ENCODE data around the gene NOX3.
"Not testable (repeated sequence)": the region's sequence is repeated elsewhere in the genome, so short reads cannot be mapped to it uniquely, and the experiment has no call there.

NOX3 gene

GRCh38 chr6:155492061-155492735 lies 36.6 kb upstream of the NOX3 start:
- H3K36me3 ChIP-seq (ENCODE audit: control insufficient read depth in 1 of 2, insufficient read depth in 2 of 2, low read length in 2 of 2): no peaks in the 10 kb centered on the region
- no peaks in the 10 kb centered on the region for H3K9me3 ChIP-seq (ENCODE audit: control insufficient read depth in 1 of 2, low read length in 2 of 2)
- H3K9ac ChIP-seq (ENCODE audit: low read depth in 1 of 2, low read length in 2 of 2): no peak overlapping the region
- no peak overlapping the region for H3K27ac ChIP-seq (ENCODE audit: low read depth, low read length)
- peaks cover 0 to 3% of the 10 kb centered on the region in 2 donors for H3K4me1 ChIP-seq (ENCODE audit: control insufficient read depth in 1 of 2, insufficient read depth in 2 of 2, low read length in 2 of 2)
- no peak overlapping the region for H3K4me3 ChIP-seq (ENCODE audit: low read depth in 1 of 2, low read length in 2 of 2)
- H3K27me3 ChIP-seq (ENCODE audit: control insufficient read depth in 1 of 2, insufficient read depth in 2 of 2, low read length in 2 of 2): no peaks in the 10 kb centered on the region

- H3K27me3 ChIP-seq (ENCODE audit: control insufficient read depth in 1 of 2, insufficient read depth in 2 of 2, low read length in 2 of 2): no peaks in the 10 kb centered on the region
- H3K4me3 ChIP-seq (ENCODE audit: low read depth in 1 of 2, low read length in 2 of 2): no peak overlapping the region
- no peak overlapping the region for H3K27ac ChIP-seq (ENCODE audit: low read depth, low read length)
- no peak overlapping the region for H3K9ac ChIP-seq (ENCODE audit: low read depth in 1 of 2, low read length in 2 of 2)
- H3K4me1 ChIP-seq (ENCODE audit: control insufficient read depth in 1 of 2, insufficient read depth in 2 of 2, low read length in 2 of 2): peaks cover 0 to 3% of the 10 kb centered on the region in 2 donors
- no peaks in the 10 kb centered on the region for H3K36me3 ChIP-seq (ENCODE audit: control insufficient read depth in 1 of 2, insufficient read depth in 2 of 2, low read length in 2 of 2)
- no peaks in the 10 kb centered on the region for H3K9me3 ChIP-seq (ENCODE audit: control insufficient read depth in 1 of 2, low read length in 2 of 2)
Measured at GRCh38 chr6:155491421-155491820, 35.8 kb upstream of the NOX3 start.

- H3K27me3 ChIP-seq (ENCODE audit: control insufficient read depth in 1 of 2, insufficient read depth in 2 of 2, low read length in 2 of 2); H3K4me3 ChIP-seq (ENCODE audit: low read depth in 1 of 2, low read length in 2 of 2); H3K9me3 ChIP-seq (ENCODE audit: control insufficient read depth in 1 of 2, low read length in 2 of 2); H3K4me1 ChIP-seq (ENCODE audit: control insufficient read depth in 1 of 2, insufficient read depth in 2 of 2, low read length in 2 of 2); H3K27ac ChIP-seq (ENCODE audit: low read depth, low read length); H3K9ac ChIP-seq (ENCODE audit: low read depth in 1 of 2, low read length in 2 of 2); H3K36me3 ChIP-seq (ENCODE audit: control insufficient read depth in 1 of 2, insufficient read depth in 2 of 2, low read length in 2 of 2): not testable (repeated sequence)
Measured at GRCh38 chr6:155488197-155488596, 32.6 kb upstream of the NOX3 start.

- no peak overlapping the region for H3K27ac ChIP-seq (ENCODE audit: low read depth, low read length)
- H3K36me3 ChIP-seq (ENCODE audit: control insufficient read depth in 1 of 2, insufficient read depth in 2 of 2, low read length in 2 of 2): no peaks in the 10 kb centered on the region
- no peaks in the 10 kb centered on the region for H3K27me3 ChIP-seq (ENCODE audit: control insufficient read depth in 1 of 2, insufficient read depth in 2 of 2, low read length in 2 of 2)
- no peak overlapping the region for H3K9ac ChIP-seq (ENCODE audit: low read depth in 1 of 2, low read length in 2 of 2)
- no peaks in the 10 kb centered on the region for H3K9me3 ChIP-seq (ENCODE audit: control insufficient read depth in 1 of 2, low read length in 2 of 2)
- peaks cover 6% of the 10 kb centered on the region in 2 donors for H3K4me1 ChIP-seq (ENCODE audit: control insufficient read depth in 1 of 2, insufficient read depth in 2 of 2, low read length in 2 of 2)
- H3K4me3 ChIP-seq (ENCODE audit: low read depth in 1 of 2, low read length in 2 of 2): no peak overlapping the region
Measured at GRCh38 chr6:155487371-155488130, 31.9 kb upstream of the NOX3 start.

- no peak overlapping the region for H3K27ac ChIP-seq (ENCODE audit: low read depth, low read length)
- H3K27me3 ChIP-seq (ENCODE audit: control insufficient read depth in 1 of 2, insufficient read depth in 2 of 2, low read length in 2 of 2): no peaks in the 10 kb centered on the region
- H3K4me3 ChIP-seq (ENCODE audit: low read depth in 1 of 2, low read length in 2 of 2): no peak overlapping the region
- H3K36me3 ChIP-seq (ENCODE audit: control insufficient read depth in 1 of 2, insufficient read depth in 2 of 2, low read length in 2 of 2): no peaks in the 10 kb centered on the region
- no peak overlapping the region for H3K9ac ChIP-seq (ENCODE audit: low read depth in 1 of 2, low read length in 2 of 2)
- H3K9me3 ChIP-seq (ENCODE audit: control insufficient read depth in 1 of 2, low read length in 2 of 2): no peaks in the 10 kb centered on the region
- H3K4me1 ChIP-seq (ENCODE audit: control insufficient read depth in 1 of 2, insufficient read depth in 2 of 2, low read length in 2 of 2): peaks cover 6% of the 10 kb centered on the region in 2 donors
Measured at GRCh38 chr6:155486721-155487294, 31.2 kb upstream of the NOX3 start.

- Histone ChIP-seq H3K36me3 (ENCODE audit: control insufficient read depth in 1 of 2, insufficient read depth in 2 of 2, low read length in 2 of 2) (no peaks in the 10 kb centered on the region), H3K27ac (ENCODE audit: low read depth, low read length) (no peak overlapping the region), H3K9me3 (ENCODE audit: control insufficient read depth in 1 of 2, low read length in 2 of 2) (no peaks in the 10 kb centered on the region), H3K4me3 (ENCODE audit: low read depth in 1 of 2, low read length in 2 of 2) (no peak overlapping the region), H3K4me1 (ENCODE audit: control insufficient read depth in 1 of 2, insufficient read depth in 2 of 2, low read length in 2 of 2) (peaks cover 6% of the 10 kb centered on the region in 2 donors), H3K27me3 (ENCODE audit: control insufficient read depth in 1 of 2, insufficient read depth in 2 of 2, low read length in 2 of 2) (no peaks in the 10 kb centered on the region), H3K9ac (ENCODE audit: low read depth in 1 of 2, low read length in 2 of 2) (no peak overlapping the region)
Measured at GRCh38 chr6:155485756-155486155, 30.1 kb upstream of the NOX3 start.

- Histone ChIP-seq H3K27ac (ENCODE audit: low read depth, low read length) (no peak overlapping the region), H3K27me3 (ENCODE audit: control insufficient read depth in 1 of 2, insufficient read depth in 2 of 2, low read length in 2 of 2) (no peaks in the 10 kb centered on the region), H3K36me3 (ENCODE audit: control insufficient read depth in 1 of 2, insufficient read depth in 2 of 2, low read length in 2 of 2) (no peaks in the 10 kb centered on the region), H3K4me3 (ENCODE audit: low read depth in 1 of 2, low read length in 2 of 2) (no peak overlapping the region), H3K4me1 (ENCODE audit: control insufficient read depth in 1 of 2, insufficient read depth in 2 of 2, low read length in 2 of 2) (peaks cover 6% of the 10 kb centered on the region in 2 donors), H3K9ac (ENCODE audit: low read depth in 1 of 2, low read length in 2 of 2) (no peak overlapping the region), H3K9me3 (ENCODE audit: control insufficient read depth in 1 of 2, low read length in 2 of 2) (no peaks in the 10 kb centered on the region)
Measured at GRCh38 chr6:155483858-155484257, 28.2 kb upstream of the NOX3 start.

- H3K9me3 ChIP-seq (ENCODE audit: control insufficient read depth in 1 of 2, low read length in 2 of 2): no peaks in the 10 kb centered on the region
- peaks cover 6% of the 10 kb centered on the region in 2 donors for H3K4me1 ChIP-seq (ENCODE audit: control insufficient read depth in 1 of 2, insufficient read depth in 2 of 2, low read length in 2 of 2)
- no peak overlapping the region for H3K4me3 ChIP-seq (ENCODE audit: low read depth in 1 of 2, low read length in 2 of 2)
- H3K9ac ChIP-seq (ENCODE audit: low read depth in 1 of 2, low read length in 2 of 2): no peak overlapping the region
- no peak overlapping the region for H3K27ac ChIP-seq (ENCODE audit: low read depth, low read length)
- no peaks in the 10 kb centered on the region for H3K36me3 ChIP-seq (ENCODE audit: control insufficient read depth in 1 of 2, insufficient read depth in 2 of 2, low read length in 2 of 2)
- H3K27me3 ChIP-seq (ENCODE audit: control insufficient read depth in 1 of 2, insufficient read depth in 2 of 2, low read length in 2 of 2): no peaks in the 10 kb centered on the region
Measured at GRCh38 chr6:155481215-155481614, 25.6 kb upstream of the NOX3 start.

GRCh38 chr6:155473741-155474140 lies 18.1 kb upstream of the NOX3 start:
- Histone ChIP-seq H3K27ac (ENCODE audit: low read depth, low read length) (no peak overlapping the region), H3K9ac (ENCODE audit: low read depth in 1 of 2, low read length in 2 of 2) (no peak overlapping the region), H3K4me1 (ENCODE audit: control insufficient read depth in 1 of 2, insufficient read depth in 2 of 2, low read length in 2 of 2) (no peaks in the 10 kb centered on the region), H3K27me3 (ENCODE audit: control insufficient read depth in 1 of 2, insufficient read depth in 2 of 2, low read length in 2 of 2) (no peaks in the 10 kb centered on the region), H3K36me3 (ENCODE audit: control insufficient read depth in 1 of 2, insufficient read depth in 2 of 2, low read length in 2 of 2) (no peaks in the 10 kb centered on the region), H3K9me3 (ENCODE audit: control insufficient read depth in 1 of 2, low read length in 2 of 2) (peaks cover 0 to 5% of the 10 kb centered on the region in 2 donors), H3K4me3 (ENCODE audit: low read depth in 1 of 2, low read length in 2 of 2) (no peak overlapping the region)

- Histone ChIP-seq H3K27me3 (ENCODE audit: control insufficient read depth in 1 of 2, insufficient read depth in 2 of 2, low read length in 2 of 2) (no peaks in the 10 kb centered on the region), H3K9ac (ENCODE audit: low read depth in 1 of 2, low read length in 2 of 2) (no peak overlapping the region), H3K27ac (ENCODE audit: low read depth, low read length) (no peak overlapping the region), H3K4me3 (ENCODE audit: low read depth in 1 of 2, low read length in 2 of 2) (no peak overlapping the region), H3K4me1 (ENCODE audit: control insufficient read depth in 1 of 2, insufficient read depth in 2 of 2, low read length in 2 of 2) (no peaks in the 10 kb centered on the region), H3K36me3 (ENCODE audit: control insufficient read depth in 1 of 2, insufficient read depth in 2 of 2, low read length in 2 of 2) (no peaks in the 10 kb centered on the region), H3K9me3 (ENCODE audit: control insufficient read depth in 1 of 2, low read length in 2 of 2) (peaks cover 0 to 7% of the 10 kb centered on the region in 2 donors)
Measured at GRCh38 chr6:155472886-155473285, 17.2 kb upstream of the NOX3 start.

All from duodenal mucosa (tissue), 2 donors.